Measurements from ENCODE around the gene MAJIN. TPM values are rescaled to one million over a fixed set of nuclear protein-coding genes. Genes with fewer than 3 reads are reported as not detected.
A peak's percentile ranks its signal among the peaks of the same experiment; 100 is the strongest.

MAJIN gene
- total and polyA plus RNA-seq, 11 donors = not detected

DNA sequence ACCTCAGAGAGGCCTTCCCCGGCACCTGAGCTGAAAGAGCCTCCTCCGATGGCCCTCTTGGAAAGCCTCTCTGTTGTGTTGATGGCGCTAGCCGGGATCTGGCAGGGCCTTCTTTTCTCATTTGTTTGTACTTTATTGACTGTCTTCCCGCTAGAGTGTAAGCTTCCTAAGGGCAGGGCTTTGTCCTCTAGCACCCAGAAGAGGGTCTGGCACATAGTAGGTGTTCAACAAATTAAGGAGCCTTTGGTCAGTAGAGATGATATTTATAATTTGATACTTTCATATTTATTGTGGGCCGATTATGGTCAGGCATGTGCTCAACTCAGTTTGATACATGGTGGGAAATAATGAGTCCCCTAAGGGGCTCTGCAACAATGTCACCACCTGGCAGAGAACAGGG lies 46.0 kb upstream of the MAJIN start:
- Histone ChIP-seq H3K27me3 (no peaks in the 10 kb centered on the region), H3K27ac (no peak overlapping the region), H3K4me3 (no peak overlapping the region), H3K36me3 (peaks cover 0 to 48% (median 43%) of the 10 kb centered on the region in 9 donors), H3K9me3 (no peaks in the 10 kb centered on the region), H3K4me1 (peaks cover 0 to 28% (median 14%) of the 10 kb centered on the region in 12 donors)
- intact Hi-C loops (cut with DNase I) = loop anchor here in 9 of 10 donors (2.0 to 10.0 kb wide), 7 partner anchors 67 to 644 kb away; partner anchors contain the start of genes CDC42BPG (in 6 of the 9), PPP2R5B (in 3 of the 9), CDCA5 (in 2 of the 9) and TM7SF2 (in 2 of the 9)
- 94 to 98% (median 97%) methylated on average over 6 of the region's 6 CpGs for WGBS, 4 donors
- ATAC-seq = no peak
- no peak for DNase-seq
- TF ChIP-seq POLR2A (IDR thresholded peaks at IDR 0.05) = no peak
- TF ChIP-seq, protein P1, sequence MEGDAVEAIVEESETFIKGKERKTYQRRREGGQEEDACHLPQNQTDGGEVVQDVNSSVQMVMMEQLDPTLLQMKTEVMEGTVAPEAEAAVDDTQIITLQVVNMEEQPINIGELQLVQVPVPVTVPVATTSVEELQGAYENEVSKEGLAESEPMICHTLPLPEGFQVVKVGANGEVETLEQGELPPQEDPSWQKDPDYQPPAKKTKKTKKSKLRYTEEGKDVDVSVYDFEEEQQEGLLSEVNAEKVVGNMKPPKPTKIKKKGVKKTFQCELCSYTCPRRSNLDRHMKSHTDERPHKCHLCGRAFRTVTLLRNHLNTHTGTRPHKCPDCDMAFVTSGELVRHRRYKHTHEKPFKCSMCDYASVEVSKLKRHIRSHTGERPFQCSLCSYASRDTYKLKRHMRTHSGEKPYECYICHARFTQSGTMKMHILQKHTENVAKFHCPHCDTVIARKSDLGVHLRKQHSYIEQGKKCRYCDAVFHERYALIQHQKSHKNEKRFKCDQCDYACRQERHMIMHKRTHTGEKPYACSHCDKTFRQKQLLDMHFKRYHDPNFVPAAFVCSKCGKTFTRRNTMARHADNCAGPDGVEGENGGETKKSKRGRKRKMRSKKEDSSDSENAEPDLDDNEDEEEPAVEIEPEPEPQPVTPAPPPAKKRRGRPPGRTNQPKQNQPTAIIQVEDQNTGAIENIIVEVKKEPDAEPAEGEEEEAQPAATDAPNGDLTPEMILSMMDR (IDR thresholded peaks at IDR 0.05) = no peak

DNA sequence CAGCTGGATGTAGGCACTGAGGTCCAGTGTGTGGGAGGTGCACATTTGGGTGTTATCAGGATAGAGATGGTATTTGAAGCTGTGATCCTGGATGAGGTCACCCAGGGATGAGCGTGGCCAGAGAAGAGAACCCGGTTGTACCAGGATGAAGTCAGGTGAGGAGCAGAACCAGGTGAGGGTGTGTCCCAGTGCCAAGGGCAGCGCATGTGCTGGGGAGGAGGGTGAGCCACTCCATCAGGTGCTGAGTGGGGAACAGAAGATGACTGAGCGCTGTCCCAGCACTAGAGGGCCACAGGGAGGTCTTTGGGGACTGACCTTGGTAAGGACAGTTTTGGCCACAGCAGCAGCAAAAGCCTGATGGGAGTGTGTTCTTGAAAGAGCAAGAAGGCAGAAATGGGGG lies 44.8 kb upstream of the MAJIN start:
- Histone ChIP-seq H3K4me1 (peaks cover 0 to 30% (median 14%) of the 10 kb centered on the region in 12 donors), H3K36me3 (peaks cover 0 to 41% (median 33%) of the 10 kb centered on the region in 9 donors), H3K27ac (no peak overlapping the region), H3K9me3 (no peaks in the 10 kb centered on the region), H3K4me3 (no peak overlapping the region), H3K27me3 (no peaks in the 10 kb centered on the region)
- intact Hi-C loops (cut with DNase I) = loop anchor here in 9 of 10 donors (2.0 to 10.0 kb wide), 7 partner anchors 68 to 646 kb away; partner anchors contain the start of genes CDC42BPG (in 6 of the 9), PPP2R5B (in 3 of the 9), CDCA5 (in 2 of the 9) and TM7SF2 (in 2 of the 9)
- 79 to 86% (median 85%) methylated on average over 4 of the region's 4 CpGs for WGBS, 4 donors
- TF ChIP-seq, protein P1 (IDR thresholded peaks at IDR 0.05) = no peak
- no peak for TF ChIP-seq POLR2A (IDR thresholded peaks at IDR 0.05)
- DNase-seq = no peak
- no peak for ATAC-seq

DNA sequence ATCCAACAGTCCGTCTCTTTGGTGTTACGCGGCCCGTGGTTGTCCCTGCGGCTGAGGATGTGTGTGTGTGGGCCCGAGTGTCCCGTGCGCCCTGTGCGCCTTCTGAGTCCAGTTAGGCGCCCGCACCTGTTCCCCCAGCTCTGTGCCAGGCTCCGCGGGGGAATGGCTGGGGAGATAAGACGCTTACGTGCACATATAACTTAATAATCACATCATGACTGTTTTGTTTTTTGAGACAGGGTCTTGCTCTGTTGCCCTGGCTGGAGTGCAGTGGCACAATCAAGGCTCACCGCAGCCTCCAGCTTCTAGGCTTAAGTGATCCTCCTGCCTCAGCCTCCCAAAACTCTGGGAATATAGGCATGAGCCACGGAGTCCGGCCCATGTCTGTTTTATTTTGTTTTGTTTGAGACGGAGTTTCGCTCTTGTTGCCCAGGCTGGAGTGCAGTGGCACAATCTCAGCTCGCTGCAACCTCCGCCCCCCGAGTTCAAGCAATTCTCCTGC lies 42.9 kb upstream of the MAJIN start:
- Histone ChIP-seq H3K36me3 (peaks cover 0 to 22% (median 14%) of the 10 kb centered on the region in 9 donors), H3K4me1 (peaks cover 0 to 30% (median 14%) of the 10 kb centered on the region in 12 donors), H3K9me3 (no peaks in the 10 kb centered on the region), H3K4me3 (peak overlapping the region; percentile 61 to 89 (median 80)), H3K27me3 (no peaks in the 10 kb centered on the region), H3K27ac (peak overlapping the region; percentile 92 to 100 (median 99))
- WGBS, 4 donors = 30 to 92% (median 36%) methylated on average over 8 to 23 of the region's 23 CpGs
- ATAC-seq = no peak
- DNase-seq = no peak
- intact Hi-C loops (cut with DNase I) = loop anchor here (1.0 to 10.0 kb wide), 17 partner anchors 13 to 648 kb away; partner anchors contain the start of genes CDC42BPG (in 5 of the 10), PPP2R5B (in 5 of the 10), ZNHIT2 (in 5 of the 10) and CDCA5 (in 4 of the 10)
- no peak for TF ChIP-seq POLR2A (IDR thresholded peaks at IDR 0.05)

DNA sequence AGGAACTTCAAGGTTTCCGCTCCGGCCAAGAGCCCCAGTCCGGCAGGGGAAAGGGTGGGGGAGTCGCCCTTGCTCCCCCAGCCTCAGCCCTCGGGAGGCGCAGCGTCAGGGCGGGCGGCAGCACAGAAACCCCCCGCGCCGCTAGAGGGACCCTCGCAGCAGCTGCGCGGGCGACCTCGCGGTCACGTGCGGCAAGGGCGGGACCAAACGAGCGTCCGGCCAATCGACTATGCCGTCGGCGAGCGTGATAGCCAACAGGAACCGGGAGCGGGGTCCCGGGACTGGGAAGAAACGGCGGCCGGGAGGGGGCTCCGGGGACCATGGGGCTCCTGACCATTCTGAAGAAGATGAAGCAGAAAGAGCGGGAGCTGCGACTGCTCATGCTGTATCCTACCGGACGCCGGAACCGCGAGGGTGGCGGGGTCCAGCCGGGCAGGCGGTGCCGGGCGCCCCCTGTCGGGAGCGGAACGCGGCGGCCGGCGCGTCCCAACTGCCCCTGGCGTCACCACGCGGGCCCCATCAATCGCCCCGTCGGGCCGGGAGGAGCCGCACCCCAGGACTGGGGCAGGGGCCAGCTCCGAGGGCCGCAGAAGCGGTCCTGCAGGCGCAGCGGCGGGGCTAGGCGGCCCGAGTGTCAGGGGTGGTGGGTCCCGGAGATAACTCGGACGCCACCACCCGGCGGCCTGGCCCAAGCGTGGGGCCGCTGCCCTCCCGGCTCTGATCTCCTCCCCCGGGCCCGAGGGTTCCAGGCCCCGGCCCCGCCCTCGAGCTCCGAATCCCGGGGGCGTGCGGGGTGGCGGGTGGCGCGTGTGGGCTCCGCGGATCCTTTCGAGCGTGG lies 42.2 kb upstream of the MAJIN start, which contains the start of gene ARL2:
TSS of gene ARL2 (plus strand) at position 273 of the 838 bp plus-strand sequence. CDS start at position 321, 48 bp downstream.
- peak within 1 kb of the TSS; percentile 61 to 89 (median 80) for H3K4me3 ChIP-seq
- H3K27me3 ChIP-seq = no peaks in the 10 kb centered on the region
- intact Hi-C loops (cut with DNase I) = loop anchor here (1.0 to 10.0 kb wide), 16 partner anchors 13 to 169 kb away; partner anchors contain the start of genes PPP2R5B (in 5 of the 10), ZNHIT2 (in 5 of the 10), CDC42BPG (in 4 of the 10) and CDCA5 (in 4 of the 10)
- no peaks in the 10 kb centered on the region for H3K9me3 ChIP-seq
- DNase-seq (peak; percentile 95 to 96 (median 95)), ATAC-seq (peak; percentile 85 to 95 (median 94))
- TF ChIP-seq, protein P1 (IDR thresholded peaks at IDR 0.05) = peak; percentile 63 to 89 (median 78)
- TF ChIP-seq POLR2A (IDR thresholded peaks at IDR 0.05) = peak in 1 of 2 donors; percentile 26
- H3K36me3 ChIP-seq = peaks cover 0 to 17% (median 9%) of the 10 kb centered on the region in 9 donors
- peak within 1 kb of the TSS; percentile 92 to 100 (median 99) for H3K27ac ChIP-seq
- 0 to 1% (median 0%) methylated on average over 27 to 96 of the region's 96 CpGs for WGBS, 4 donors
- peaks cover 0 to 30% (median 14%) of the 10 kb centered on the region in 12 donors for H3K4me1 ChIP-seq

Data from heart left ventricle (tissue), 16 donors.